Measurements from ENCODE around the gene GIT2. TPM values are rescaled to one million over a fixed set of nuclear protein-coding genes. Genes with fewer than 3 reads are reported as not detected.

Gene GIT2
- total RNA-seq, 1 experiment from 2014 or later = 36.7 TPM

DNA sequence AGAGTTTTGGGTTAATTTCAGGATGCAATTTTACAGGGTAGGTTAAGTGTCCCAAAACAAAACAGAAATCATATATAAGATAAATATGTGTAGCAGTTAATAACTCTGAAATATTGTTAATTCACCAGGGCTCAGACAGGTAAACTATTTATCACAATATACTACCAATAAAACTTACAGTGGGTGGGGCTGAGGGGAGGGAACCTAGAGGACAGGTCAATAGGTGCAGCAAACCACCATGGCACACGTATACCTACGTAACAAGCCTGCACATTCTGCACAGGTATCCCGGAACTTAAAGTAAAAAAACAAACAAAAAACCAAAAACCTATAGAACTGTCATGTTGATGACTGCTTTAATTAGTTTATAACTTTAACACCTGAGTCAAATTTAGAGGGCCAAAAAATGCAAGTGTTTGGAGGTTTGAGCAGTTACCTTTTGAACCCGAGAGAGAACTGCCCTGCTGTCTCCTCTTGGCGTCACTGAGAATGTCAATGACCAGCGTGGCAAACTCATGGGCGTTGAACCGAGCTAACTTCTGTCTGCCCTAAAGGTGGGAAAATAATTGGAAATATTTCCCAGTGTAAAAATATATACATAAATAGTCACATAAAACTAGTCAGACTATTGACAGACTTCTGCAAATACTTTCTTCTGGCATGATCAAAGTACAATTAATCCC lies 36.6 kb downstream of the GIT2 start:
- no TSS peak for BruUV-seq (replicated peaks)

DNA sequence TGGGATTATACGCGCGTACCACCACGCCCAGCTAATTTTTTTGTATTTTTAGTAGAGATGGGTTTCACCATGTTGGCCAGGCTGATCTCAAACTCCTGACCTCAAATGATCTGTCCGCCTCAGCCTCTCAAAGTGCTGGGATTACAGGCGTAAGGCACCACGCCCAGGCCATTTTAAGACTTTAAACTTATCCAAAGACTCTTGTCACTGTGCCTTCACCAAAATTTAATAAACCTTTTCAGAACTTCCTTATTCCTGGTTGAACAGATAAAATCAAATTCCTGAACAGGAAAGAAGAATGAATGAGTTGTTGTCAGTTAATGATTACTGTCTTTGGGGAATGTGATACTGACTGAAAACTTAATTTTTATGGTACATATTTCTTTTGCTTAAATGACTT lies 37.8 kb downstream of the GIT2 start:
- H3K9me2 ChIP-seq (ENCODE audit: insufficient read depth) = no peaks in the 10 kb centered on the region
- H3K36me3 ChIP-seq (ENCODE audit: low read depth) = peaks cover 8% of the 10 kb centered on the region; the same call in 1 of the 2 replicates
- no peak overlapping the region for H3K4me3 ChIP-seq
- H3K27ac ChIP-seq = no peak overlapping the region
- H3K79me2 ChIP-seq (ENCODE audit: low read depth) = no peaks in the 10 kb centered on the region
- H3K9me3 ChIP-seq (ENCODE audit: insufficient read depth, low read depth) = no peaks in the 10 kb centered on the region
- ChIA-PET CTCF (no interaction called here), POLR2A (ENCODE audit: unreplicated experiment) (no interaction called here)
- H4K20me1 ChIP-seq (ENCODE audit: insufficient read depth) = no peaks in the 10 kb centered on the region
- H3F3A ChIP-seq (ENCODE audit: insufficient read depth, low read depth) = 0 out of 2 replicates have a peak, but pooled peaks cover 10% of the 10 kb centered on the region
- TF ChIP-seq EZH2 (IDR thresholded peaks at IDR 0.05; ENCODE audit: low read depth) = no peak
- TF ChIP-seq, protein P1, sequence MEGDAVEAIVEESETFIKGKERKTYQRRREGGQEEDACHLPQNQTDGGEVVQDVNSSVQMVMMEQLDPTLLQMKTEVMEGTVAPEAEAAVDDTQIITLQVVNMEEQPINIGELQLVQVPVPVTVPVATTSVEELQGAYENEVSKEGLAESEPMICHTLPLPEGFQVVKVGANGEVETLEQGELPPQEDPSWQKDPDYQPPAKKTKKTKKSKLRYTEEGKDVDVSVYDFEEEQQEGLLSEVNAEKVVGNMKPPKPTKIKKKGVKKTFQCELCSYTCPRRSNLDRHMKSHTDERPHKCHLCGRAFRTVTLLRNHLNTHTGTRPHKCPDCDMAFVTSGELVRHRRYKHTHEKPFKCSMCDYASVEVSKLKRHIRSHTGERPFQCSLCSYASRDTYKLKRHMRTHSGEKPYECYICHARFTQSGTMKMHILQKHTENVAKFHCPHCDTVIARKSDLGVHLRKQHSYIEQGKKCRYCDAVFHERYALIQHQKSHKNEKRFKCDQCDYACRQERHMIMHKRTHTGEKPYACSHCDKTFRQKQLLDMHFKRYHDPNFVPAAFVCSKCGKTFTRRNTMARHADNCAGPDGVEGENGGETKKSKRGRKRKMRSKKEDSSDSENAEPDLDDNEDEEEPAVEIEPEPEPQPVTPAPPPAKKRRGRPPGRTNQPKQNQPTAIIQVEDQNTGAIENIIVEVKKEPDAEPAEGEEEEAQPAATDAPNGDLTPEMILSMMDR (conservative IDR thresholded peaks at IDR 0.05) = no peak
- no peak overlapping the region for H3K4me2 ChIP-seq
- intact Hi-C loops (cut with micrococcal nuclease; ENCODE audit: unreplicated experiment) = no loop called here
- BruUV-seq (replicated peaks) = no TSS peak
- DNase-seq = no peak
- no peaks in the 10 kb centered on the region for H3K27me3 ChIP-seq (ENCODE audit: insufficient read depth, low read depth)
- H2AFZ ChIP-seq = no peak overlapping the region
- H3K4me1 ChIP-seq (replicated peaks; ENCODE audit: insufficient read depth) = no peaks in the 10 kb centered on the region

More for the DNA sequence above, 36.6 kb downstream of the GIT2 start:
- no peak for TF ChIP-seq EZH2 (IDR thresholded peaks at IDR 0.05; ENCODE audit: low read depth)
- TF ChIP-seq, protein P1 (conservative IDR thresholded peaks at IDR 0.05) = no peak
- H3F3A ChIP-seq (ENCODE audit: insufficient read depth, low read depth) = 0 out of 2 replicates have a peak, but pooled peaks cover 10% of the 10 kb centered on the region
- ChIA-PET CTCF (interaction anchor here (0.7 kb wide), 1 partner anchor 13 kb away, joined by 5 read pairs; no protein-coding TSS in a partner anchor), POLR2A (ENCODE audit: unreplicated experiment) (no interaction called here)
- no peak overlapping the region for H3K4me2 ChIP-seq
- H3K9me2 ChIP-seq (ENCODE audit: insufficient read depth) = no peaks in the 10 kb centered on the region
- no peaks in the 10 kb centered on the region for H3K79me2 ChIP-seq (ENCODE audit: low read depth)
- intact Hi-C loops (cut with micrococcal nuclease; ENCODE audit: unreplicated experiment) = no loop called here
- no peak overlapping the region for H2AFZ ChIP-seq
- peaks cover 8% of the 10 kb centered on the region; the same call in 1 of the 2 replicates for H3K36me3 ChIP-seq (ENCODE audit: low read depth)
- H3K27ac ChIP-seq = no peak overlapping the region
- no peak overlapping the region for H3K4me3 ChIP-seq
- no peak for DNase-seq
- no peaks in the 10 kb centered on the region for H3K4me1 ChIP-seq (replicated peaks; ENCODE audit: insufficient read depth)
- H4K20me1 ChIP-seq (ENCODE audit: insufficient read depth) = no peaks in the 10 kb centered on the region
- no peaks in the 10 kb centered on the region for H3K27me3 ChIP-seq (ENCODE audit: insufficient read depth, low read depth)
- no peaks in the 10 kb centered on the region for H3K9me3 ChIP-seq (ENCODE audit: insufficient read depth, low read depth)

DNA sequence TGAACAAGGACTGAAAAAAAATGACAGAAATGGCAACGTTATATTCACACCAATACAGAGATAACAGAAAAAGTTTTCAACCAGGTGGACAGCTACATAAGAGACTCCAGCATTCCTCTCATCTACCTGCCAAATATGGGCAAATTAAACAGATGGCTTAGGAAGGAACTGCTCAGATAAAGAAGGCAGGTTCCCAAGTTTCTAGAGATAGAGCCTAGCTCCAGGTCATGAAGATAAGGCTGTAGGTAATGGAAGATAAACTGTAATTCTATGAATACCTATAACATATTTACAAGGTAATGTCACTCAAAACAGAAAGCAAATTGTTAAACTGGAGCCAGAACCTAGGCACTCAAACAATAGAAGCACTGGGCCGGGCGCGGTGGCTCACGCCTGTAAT lies 42.5 kb downstream of the GIT2 start:
- peaks cover 22% of the 10 kb centered on the region for H3K36me3 ChIP-seq (ENCODE audit: low read depth)

More for the DNA sequence above, 42.5 kb downstream of the GIT2 start:
- H3K4me3 ChIP-seq = no peak overlapping the region
- H2AFZ ChIP-seq = no peak overlapping the region
- TF ChIP-seq EZH2 (IDR thresholded peaks at IDR 0.05; ENCODE audit: low read depth) = no peak
- TF ChIP-seq, protein P1 (conservative IDR thresholded peaks at IDR 0.05) = no peak
- no TSS peak for BruUV-seq (replicated peaks)
- DNase-seq = no peak
- CTCF ChIA-PET = interaction anchor here (1.4 kb wide), 1 partner anchor 41 kb away, joined by 5 read pairs; no protein-coding TSS in a partner anchor
- H3K9me2 ChIP-seq (ENCODE audit: insufficient read depth) = no peaks in the 10 kb centered on the region
- no peaks in the 10 kb centered on the region for H3K9me3 ChIP-seq (ENCODE audit: insufficient read depth, low read depth)
- H3K27me3 ChIP-seq (ENCODE audit: insufficient read depth, low read depth) = no peaks in the 10 kb centered on the region
- POLR2A ChIA-PET (ENCODE audit: unreplicated experiment) = no interaction called here
- H4K20me1 ChIP-seq (ENCODE audit: insufficient read depth) = no peaks in the 10 kb centered on the region
- H3F3A ChIP-seq (ENCODE audit: insufficient read depth, low read depth) = peaks cover 26% of the 10 kb centered on the region
- H3K27ac ChIP-seq = no peak overlapping the region
- peaks cover 32% of the 10 kb centered on the region for H3K4me1 ChIP-seq (replicated peaks; ENCODE audit: insufficient read depth)
- no peaks in the 10 kb centered on the region for H3K79me2 ChIP-seq (ENCODE audit: low read depth)
- H3K4me2 ChIP-seq = no peak overlapping the region
- intact Hi-C loops (cut with micrococcal nuclease; ENCODE audit: unreplicated experiment) = loop anchor here (5.0 kb wide), 2 partner anchors 49 to 84 kb away; no protein-coding TSS in a partner anchor
